Natural killer cell treated with Interleukin-12 subunit alpha and Interleukin-12 subunit beta and Interleukin-15 and Interleukin-18, amount 100 ng/mL, for 72 hours (primary cell): ENCODE measurements around the gene TLE5. TPM values are rescaled to one million over a fixed set of nuclear protein-coding genes. Genes with fewer than 3 reads are reported as not detected.
A peak's percentile ranks its signal among the peaks of the same experiment; 100 is the strongest.
"Not testable (repeated sequence)": the region's sequence is repeated elsewhere in the genome, so short reads cannot be mapped to it uniquely, and the experiment has no call there.

Experiments used
- ATAC-seq, 2 donors: fragments of 150-1000 bp; cut with Tn5 transposase in 1 of 2; sonication (Bioruptor Pico), chemical (Tn5 transposase) in 1 of 2; 2 replicates each; pipeline ENCODE4 v1.10.0; 2021
- DNase-seq: peaks from one replicate; pipeline ENCODE4 v3.0.0; 2022; ENCODE audit warnings: low spot score
- H3K27ac Mint-ChIP-seq, 2 donors: 1 replicate in 1 of 2; 2 replicates in 1 of 2; pipeline ENCODE4 v1.8.0; 2022; ENCODE audit warnings: mixed read lengths in 2 of 2, mild to moderate bottlenecking in 1 of 2, moderate library complexity in 1 of 2
- H3K27me3 Mint-ChIP-seq, 2 donors: 1 replicate in 1 of 2; 2 replicates in 1 of 2; pipeline ENCODE4 v1.8.0; 2022; ENCODE audit warnings: mixed read lengths in 2 of 2
- H3K36me3 Mint-ChIP-seq: one replicate; pipeline ENCODE4 v1.8.0; 2022; ENCODE audit warnings: mixed read lengths
- H3K4me1 Mint-ChIP-seq, 2 donors: 1 replicate in 1 of 2; 2 replicates in 1 of 2; pipeline ENCODE4 v1.8.0; 2022; ENCODE audit warnings: low read depth in 2 of 2, mixed read lengths in 2 of 2, mild to moderate bottlenecking in 1 of 2
- H3K4me3 Mint-ChIP-seq: one replicate; pipeline ENCODE4 v1.8.0; 2022; ENCODE audit warnings: mixed read lengths
- H3K9me3 Mint-ChIP-seq: 2 replicates; pipeline ENCODE4 v1.8.0; 2022; ENCODE audit warnings: mixed read lengths
- total RNA-seq, 2 donors: library from RNA; stranded (reverse); gene quantifications; one replicate each; pipeline ENCODE4 v1.2.3, GENCODE V29; 2022

TLE5 gene
- total RNA-seq, 2 donors from 2014 or later = 242 to 309 TPM

DNA sequence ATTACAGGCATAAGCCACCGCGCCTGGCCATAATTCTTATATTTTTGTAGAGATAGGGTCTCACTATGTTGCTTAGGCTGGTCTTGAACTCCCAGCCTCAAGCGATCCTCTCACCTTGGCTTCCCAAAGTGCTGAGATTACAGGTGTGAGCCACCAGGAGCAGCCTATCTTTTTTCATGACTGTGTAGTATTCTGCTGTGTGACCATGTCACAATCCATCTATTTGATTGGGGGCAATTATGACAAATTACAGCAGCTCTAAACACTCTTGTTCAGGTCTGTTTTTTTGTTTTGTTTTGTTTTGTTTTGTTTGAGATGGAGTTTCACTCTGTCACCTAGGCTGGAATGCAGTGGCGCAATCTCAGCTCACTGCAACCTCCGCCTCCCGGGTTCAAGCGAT lies 12.3 kb downstream of the TLE5 start:
- H3K4me1 Mint-ChIP-seq = peaks cover 11% of the 10 kb centered on the region in 2 donors
- not testable (repeated sequence) for H3K27me3 Mint-ChIP-seq, H3K27ac Mint-ChIP-seq, H3K36me3 Mint-ChIP-seq, ATAC-seq, H3K9me3 Mint-ChIP-seq, H3K4me3 Mint-ChIP-seq
- DNase-seq = peak; percentile 8

DNA sequence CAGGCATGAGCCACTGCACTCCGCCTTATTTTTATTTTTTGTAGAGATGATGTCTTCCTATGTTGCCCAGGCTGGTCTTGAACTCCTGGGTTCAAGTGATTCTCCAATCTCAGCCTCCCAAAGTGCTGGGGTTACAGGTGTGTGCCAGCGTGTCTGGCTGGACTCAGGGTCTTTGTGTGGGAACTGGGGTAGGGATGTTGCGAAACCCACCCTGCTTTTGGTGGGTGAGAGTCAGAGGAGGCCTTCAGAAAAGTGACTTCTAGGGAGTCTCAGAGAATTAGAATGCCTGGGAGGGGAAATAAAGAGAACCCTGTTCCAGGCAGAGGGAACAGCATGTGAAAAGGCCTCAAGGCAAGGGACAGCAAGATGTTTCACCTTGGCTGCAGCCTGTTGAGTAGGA lies 13.2 kb downstream of the TLE5 start:
- no peak overlapping the region for H3K4me3 Mint-ChIP-seq
- ATAC-seq (no peak), DNase-seq (no peak)
- H3K27ac Mint-ChIP-seq = no peak overlapping the region
- H3K27me3 Mint-ChIP-seq = peaks cover 0 to 7% of the 10 kb centered on the region in 2 donors
- no peaks in the 10 kb centered on the region for H3K9me3 Mint-ChIP-seq
- peaks cover 6 to 8% of the 10 kb centered on the region in 2 donors for H3K4me1 Mint-ChIP-seq
- H3K36me3 Mint-ChIP-seq = no peaks in the 10 kb centered on the region

DNA sequence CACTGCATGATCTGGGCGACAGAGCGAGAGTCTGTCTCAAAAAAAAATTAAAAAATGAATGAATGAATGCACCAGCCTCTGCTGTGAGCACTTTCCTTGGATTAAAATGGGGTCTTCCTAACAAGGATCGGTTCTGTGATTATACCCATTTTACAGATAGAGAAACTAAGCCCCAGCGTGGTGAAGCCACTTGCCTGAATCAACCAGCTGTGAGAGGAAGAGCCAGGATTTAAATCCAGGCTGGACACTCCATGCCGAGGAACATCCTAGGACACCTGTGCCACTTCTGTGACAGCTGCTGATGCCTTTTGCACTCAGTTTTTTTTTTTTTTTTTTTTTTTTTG lies 14.1 kb downstream of the TLE5 start:
- ATAC-seq (no peak), DNase-seq (no peak)
- H3K9me3 Mint-ChIP-seq = no peaks in the 10 kb centered on the region
- H3K27ac Mint-ChIP-seq = peak overlapping the region in 1 of 2 donors; percentile 81
- peaks cover 6 to 8% of the 10 kb centered on the region in 2 donors for H3K4me1 Mint-ChIP-seq
- no peak overlapping the region for H3K4me3 Mint-ChIP-seq
- H3K36me3 Mint-ChIP-seq = no peaks in the 10 kb centered on the region
- peaks cover 0 to 7% of the 10 kb centered on the region in 2 donors for H3K27me3 Mint-ChIP-seq

DNA sequence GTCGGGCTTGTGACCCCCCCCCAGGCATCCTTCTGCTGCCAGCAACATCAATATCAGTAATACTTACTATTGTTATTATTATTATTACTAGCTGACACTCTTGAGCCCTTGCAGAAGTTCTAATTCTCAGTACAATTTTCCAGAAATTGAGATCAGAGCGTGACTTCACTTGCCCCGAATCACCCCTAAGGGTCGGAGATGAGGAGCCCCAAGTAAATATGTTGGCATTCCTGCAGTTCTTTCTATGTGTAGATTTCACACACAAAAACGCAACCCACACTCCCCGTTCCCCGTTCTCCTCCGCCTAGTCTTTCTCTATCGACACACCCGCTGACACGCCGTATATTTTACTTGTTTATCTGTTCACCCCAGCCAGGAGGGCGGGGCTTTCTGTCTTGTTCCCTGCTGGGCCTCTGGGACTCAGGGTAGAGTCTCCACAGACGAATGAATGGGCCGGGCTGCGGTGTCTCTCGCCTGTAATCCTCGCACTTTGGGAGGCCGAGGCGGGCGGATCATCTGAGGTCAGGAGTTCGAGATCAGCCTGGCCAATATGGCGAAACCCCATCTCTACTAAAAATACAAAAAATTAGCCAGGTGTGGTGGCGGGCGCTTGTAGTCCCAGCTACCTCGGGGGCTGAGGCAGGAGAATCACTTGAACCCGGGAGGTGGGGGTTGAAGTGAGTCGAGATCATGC lies 14.7 kb downstream of the TLE5 start:
- H3K27ac Mint-ChIP-seq = peak overlapping the region in 1 of 2 donors; percentile 81

DNA sequence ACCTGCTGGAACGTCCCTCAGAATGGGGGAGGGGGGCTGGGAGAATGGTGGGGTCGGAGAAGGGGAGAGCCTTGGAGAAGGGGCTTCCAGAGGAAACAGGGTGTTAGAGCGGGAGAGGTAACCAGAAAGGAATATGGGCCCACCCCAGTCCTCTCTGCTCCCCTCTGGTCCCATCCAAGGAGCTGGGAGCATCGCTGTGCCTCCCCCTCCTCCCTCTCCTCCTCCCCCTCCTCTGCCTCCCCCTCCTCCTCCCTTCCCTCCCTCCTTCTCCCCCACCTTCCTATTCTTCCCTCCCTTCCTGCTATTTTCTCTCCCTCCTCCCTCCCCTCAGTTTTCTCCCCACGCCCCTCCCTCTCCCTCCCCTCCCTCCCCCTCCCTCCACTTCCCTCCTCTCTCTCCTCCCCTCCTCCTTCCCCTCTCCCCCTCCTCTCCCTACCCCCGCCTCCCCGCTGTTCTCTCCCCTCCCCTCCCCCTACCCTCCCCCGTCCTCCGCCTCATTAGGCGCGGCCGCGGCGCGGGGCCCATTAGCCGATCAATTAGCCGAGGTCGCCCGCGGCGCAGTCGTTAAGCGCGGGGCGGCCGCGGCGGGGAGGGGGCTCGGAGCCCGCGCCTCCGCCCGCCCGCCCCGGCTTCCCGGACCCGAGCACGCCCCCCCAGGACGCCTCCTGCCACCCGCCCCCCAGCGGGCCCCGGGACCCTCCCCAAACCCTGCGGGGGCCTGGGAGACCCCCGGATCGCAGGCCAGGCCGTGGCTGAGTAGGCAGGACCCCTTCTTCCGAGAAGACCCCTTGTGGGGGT lies 15.4 kb downstream of the TLE5 start:
- H3K4me3 Mint-ChIP-seq = no peak overlapping the region
- DNase-seq (no peak), ATAC-seq (no peak)
- H3K36me3 Mint-ChIP-seq = no peaks in the 10 kb centered on the region
- H3K4me1 Mint-ChIP-seq = peaks cover 6 to 11% of the 10 kb centered on the region in 2 donors
- peaks cover 0 to 11% of the 10 kb centered on the region in 2 donors for H3K27me3 Mint-ChIP-seq
- H3K27ac Mint-ChIP-seq = no peak overlapping the region
- H3K9me3 Mint-ChIP-seq = no peaks in the 10 kb centered on the region

More for the DNA sequence above, 14.7 kb downstream of the TLE5 start:
- H3K36me3 Mint-ChIP-seq = no peaks in the 10 kb centered on the region
- peak overlapping the region; percentile 76 for H3K4me3 Mint-ChIP-seq
- peak; percentile 45 to 64 for ATAC-seq
- H3K9me3 Mint-ChIP-seq = no peaks in the 10 kb centered on the region
- H3K4me1 Mint-ChIP-seq = peaks cover 6 to 8% of the 10 kb centered on the region in 2 donors
- H3K27me3 Mint-ChIP-seq = peaks cover 0 to 8% of the 10 kb centered on the region in 2 donors
- DNase-seq = no peak

DNA sequence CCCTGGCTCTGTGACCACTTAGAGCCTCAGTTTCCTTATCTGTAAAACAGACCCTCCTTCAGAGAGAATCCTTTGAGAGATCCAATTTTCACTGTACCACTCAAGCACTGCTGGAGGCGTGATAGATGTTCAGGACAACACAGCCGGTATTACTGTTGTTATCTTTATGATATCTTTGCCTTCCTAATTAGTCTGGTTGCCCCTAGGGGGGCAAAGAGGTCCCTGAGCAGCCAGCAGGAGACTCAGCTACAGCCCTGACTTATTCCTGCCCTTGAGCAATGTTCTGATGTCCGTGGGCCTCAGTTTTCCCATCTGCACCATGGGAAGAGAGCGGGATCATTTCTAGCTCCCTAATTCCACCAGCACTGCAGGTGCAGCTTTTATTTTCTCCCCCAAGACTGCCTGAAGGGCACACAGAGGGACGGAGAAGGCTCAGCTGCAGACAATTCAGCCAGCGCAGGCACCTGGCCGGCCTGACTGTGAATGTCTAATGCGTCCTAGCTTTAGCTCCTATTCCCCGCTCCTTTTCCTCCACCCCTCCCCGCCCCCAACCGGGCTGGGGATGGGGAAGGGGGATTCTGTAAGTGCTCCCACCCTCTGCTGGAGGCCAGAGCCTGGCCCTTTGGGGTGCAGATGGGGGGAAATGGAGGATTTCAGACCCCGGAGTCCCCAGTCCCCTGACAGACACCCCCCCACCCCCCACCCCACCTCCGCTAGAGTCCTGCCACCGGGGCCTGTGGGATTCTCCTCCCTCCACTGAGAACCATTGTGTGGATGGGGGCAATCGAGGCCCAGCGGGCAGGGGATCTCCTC lies 16.2 kb downstream of the TLE5 start:
- Mint-ChIP-seq H3K27ac (no peak overlapping the region), H3K27me3 (peaks cover 0 to 15% of the 10 kb centered on the region in 2 donors), H3K4me1 (peaks cover 6 to 11% of the 10 kb centered on the region in 2 donors), H3K9me3 (no peaks in the 10 kb centered on the region), H3K36me3 (no peaks in the 10 kb centered on the region), H3K4me3 (no peak overlapping the region)
- ATAC-seq = no peak
- no peak for DNase-seq

DNA sequence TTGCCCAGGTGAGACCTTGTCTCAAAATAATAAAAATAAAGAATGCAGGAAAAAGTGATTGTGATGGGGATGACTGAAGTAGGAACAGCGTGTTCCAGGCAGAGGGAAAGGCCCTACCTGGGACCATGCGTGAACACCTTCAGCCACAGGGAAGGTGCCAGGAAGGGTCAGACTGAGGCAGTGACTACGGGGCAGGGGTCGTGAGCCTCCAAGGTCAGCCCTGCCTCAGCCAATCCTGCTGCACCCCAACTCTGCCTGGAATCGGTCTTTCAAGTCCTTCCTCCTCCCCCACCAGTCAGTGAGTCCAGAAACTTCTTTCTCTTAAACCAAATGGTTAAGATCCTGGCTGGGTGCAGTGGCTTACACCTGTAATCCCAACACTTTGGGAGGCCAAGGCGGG lies 17.1 kb downstream of the TLE5 start:
- Mint-ChIP-seq H3K36me3 (no peaks in the 10 kb centered on the region), H3K4me1 (peaks cover 6 to 11% of the 10 kb centered on the region in 2 donors), H3K27me3 (peaks cover 0 to 15% of the 10 kb centered on the region in 2 donors), H3K9me3 (no peaks in the 10 kb centered on the region), H3K4me3 (no peak overlapping the region), H3K27ac (no peak overlapping the region)
- ATAC-seq = no peak
- no peak for DNase-seq

DNA sequence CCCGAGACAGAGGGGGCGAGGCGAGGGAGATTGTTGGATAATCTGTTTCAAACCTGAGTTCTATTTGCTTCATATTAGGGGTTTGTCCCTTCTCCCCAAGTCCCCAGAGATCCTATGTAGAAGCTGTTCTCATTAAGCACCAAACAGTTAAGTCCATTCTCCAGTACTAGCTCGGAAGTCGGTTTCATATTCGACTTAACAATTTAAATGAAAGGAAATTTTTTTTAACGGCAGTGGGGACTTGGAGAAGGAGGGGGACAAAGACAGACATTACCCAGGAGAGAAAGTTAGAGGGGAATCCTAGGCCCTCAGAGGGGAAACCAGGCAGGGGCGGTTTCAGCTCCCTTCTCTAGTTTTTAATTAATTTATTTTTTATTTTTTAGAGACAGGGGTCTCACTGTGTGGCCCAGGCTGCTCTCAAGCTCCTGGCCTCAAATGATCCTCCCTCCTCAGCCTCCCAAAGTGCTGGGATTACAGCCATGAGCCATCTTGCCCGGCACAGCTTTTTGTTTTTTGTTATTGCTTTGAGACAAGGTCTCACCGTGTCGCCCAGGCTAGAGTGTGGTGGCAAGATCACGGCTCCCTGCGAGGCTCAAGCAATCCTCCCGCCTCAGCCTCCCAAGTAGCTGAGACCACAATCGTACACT lies 19.6 kb downstream of the TLE5 start:
- Mint-ChIP-seq H3K27me3 (peaks cover 0 to 11% of the 10 kb centered on the region in 2 donors), H3K4me3 (no peak overlapping the region), H3K4me1 (peaks cover 5 to 7% of the 10 kb centered on the region in 2 donors), H3K36me3 (no peaks in the 10 kb centered on the region), H3K9me3 (no peaks in the 10 kb centered on the region), H3K27ac (no peak overlapping the region)
- ATAC-seq = no peak
- DNase-seq = no peak

DNA sequence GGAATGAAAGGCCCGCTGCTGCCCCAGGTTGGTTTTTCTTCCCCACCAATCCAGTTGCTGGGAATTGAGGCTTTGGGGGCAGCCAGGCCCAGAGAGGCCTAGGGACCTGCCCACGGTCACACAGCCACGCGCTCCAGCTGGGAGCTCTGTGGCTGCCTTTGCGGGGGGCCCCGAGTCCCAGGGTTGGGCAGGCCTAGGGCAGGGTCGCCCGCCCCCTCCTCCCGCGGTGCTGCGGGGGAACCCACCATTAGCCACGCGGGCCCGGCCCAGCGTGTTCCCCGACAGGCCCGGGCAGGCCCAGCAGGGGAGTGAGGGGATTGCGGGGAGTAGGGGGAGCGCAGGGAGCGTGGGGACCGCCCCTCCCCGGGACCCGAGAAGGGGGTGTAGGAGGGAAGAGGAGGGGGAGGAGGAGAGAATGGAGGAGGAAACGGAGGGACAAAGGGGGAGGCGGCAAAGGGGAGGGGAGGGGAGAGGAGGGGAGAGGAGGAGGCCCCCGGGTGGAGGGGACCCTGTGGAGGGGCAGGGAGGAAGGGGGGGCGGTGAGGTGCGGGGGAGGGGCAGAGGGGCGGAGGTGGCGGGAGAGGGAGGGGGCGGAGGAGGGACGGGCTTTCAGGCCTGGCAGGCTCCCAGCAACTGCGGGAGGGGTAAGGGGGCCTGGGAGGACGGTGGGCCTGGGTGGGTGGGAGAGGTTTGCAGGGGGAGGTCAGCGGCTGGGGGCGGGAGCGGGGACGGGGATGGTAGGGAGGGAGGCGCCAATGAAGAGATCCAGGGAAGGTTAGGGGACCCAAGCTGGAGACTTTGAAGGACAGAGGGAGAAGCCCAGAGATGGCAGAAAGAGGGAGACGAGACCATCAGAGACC lies 20.3 kb downstream of the TLE5 start:
- Mint-ChIP-seq H3K9me3 (no peaks in the 10 kb centered on the region), H3K36me3 (no peaks in the 10 kb centered on the region), H3K4me3 (no peak overlapping the region), H3K27ac (no peak overlapping the region), H3K4me1 (peaks cover 0 to 3% of the 10 kb centered on the region in 2 donors), H3K27me3 (peaks cover 0 to 8% of the 10 kb centered on the region in 2 donors)
- DNase-seq (no peak), ATAC-seq (no peak)

DNA sequence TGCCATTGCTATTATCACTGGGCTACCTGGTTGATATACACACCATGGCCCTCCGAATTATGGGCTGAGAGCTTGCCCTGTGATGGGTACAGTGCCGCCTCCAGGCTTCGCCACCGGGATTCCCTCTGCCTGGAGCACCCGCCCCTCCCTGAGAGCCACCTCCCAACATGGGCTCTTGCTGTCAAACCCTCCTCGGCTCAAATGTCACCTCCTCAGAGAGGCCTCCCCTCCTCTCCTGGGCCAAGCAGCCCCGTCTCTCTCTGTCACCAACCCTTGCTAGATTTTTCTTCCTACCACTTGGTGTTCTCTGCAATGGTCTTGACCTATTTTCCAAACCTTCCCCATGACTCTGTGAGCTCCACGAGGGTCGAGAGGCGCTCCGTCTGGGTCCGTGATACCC lies 21.0 kb downstream of the TLE5 start:
- Mint-ChIP-seq H3K4me1 (peaks cover 0 to 3% of the 10 kb centered on the region in 2 donors), H3K9me3 (no peaks in the 10 kb centered on the region), H3K36me3 (no peaks in the 10 kb centered on the region), H3K4me3 (no peak overlapping the region), H3K27ac (no peak overlapping the region), H3K27me3 (peaks cover 0 to 8% of the 10 kb centered on the region in 2 donors)
- DNase-seq (no peak), ATAC-seq (no peak)

DNA sequence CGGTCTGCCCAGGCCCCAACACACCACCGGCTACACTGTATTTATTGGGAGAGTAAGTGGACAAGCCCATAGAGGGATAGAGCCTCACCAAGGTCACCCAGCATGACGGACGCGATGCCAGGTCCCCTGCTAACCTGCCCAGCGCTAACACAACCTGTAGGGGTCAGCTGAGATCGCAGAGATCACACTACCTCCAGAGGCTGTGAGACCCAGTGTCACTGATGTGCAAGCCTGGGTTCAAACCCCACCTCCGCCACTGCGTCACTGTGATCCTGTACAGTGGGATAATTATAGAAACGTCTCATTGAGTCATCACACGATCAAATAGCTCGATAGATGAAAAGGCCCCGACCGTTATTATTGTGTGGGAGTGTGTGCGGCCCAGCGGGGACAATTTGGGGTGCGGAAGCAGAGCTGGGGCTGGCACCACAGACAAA lies 22.6 kb downstream of the TLE5 start:
- peaks cover 1 to 8% of the 10 kb centered on the region in 2 donors for H3K27me3 Mint-ChIP-seq

DNA sequence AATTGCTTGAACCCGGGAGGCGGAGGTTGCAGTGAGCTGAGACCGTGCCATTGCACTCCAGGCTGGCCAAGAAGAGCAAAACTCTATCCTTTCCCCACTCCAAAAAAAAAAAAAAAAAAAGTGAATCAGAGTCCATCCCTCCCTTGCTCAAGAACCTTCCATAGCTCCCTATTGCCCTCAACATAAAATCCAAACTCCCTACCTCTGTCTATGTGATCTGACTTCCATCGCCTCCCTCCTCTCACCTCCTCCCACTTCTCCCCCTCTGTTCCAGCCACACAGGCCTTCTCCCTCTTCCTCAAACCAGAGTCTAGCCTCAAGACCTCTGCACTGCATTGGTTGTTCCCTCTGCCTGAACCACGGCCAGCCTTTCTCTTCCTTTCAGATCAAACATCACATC lies 23.2 kb downstream of the TLE5 start:
- peaks cover 7 to 12% of the 10 kb centered on the region in 2 donors for H3K27me3 Mint-ChIP-seq
- no peak overlapping the region for H3K4me3 Mint-ChIP-seq
- H3K4me1 Mint-ChIP-seq = peaks cover 18 to 20% of the 10 kb centered on the region in 2 donors
- ATAC-seq (no peak), DNase-seq (no peak)
- no peak overlapping the region for H3K27ac Mint-ChIP-seq
- H3K9me3 Mint-ChIP-seq = no peaks in the 10 kb centered on the region
- no peaks in the 10 kb centered on the region for H3K36me3 Mint-ChIP-seq

More for the DNA sequence above, 22.6 kb downstream of the TLE5 start:
- H3K4me1 Mint-ChIP-seq = peaks cover 12 to 15% of the 10 kb centered on the region in 2 donors
- H3K36me3 Mint-ChIP-seq = no peaks in the 10 kb centered on the region
- DNase-seq = no peak
- no peaks in the 10 kb centered on the region for H3K9me3 Mint-ChIP-seq
- no peak overlapping the region for H3K27ac Mint-ChIP-seq
- no peak overlapping the region for H3K4me3 Mint-ChIP-seq
- no peak for ATAC-seq
